ENCODE results near the gene TTLL4.
A peak's percentile ranks its signal among the peaks of the same experiment; 100 is the strongest.
"Not testable (repeated sequence)": the region's sequence is repeated elsewhere in the genome, so short reads cannot be mapped to it uniquely, and the experiment has no call there.

Gene TTLL4

DNA sequence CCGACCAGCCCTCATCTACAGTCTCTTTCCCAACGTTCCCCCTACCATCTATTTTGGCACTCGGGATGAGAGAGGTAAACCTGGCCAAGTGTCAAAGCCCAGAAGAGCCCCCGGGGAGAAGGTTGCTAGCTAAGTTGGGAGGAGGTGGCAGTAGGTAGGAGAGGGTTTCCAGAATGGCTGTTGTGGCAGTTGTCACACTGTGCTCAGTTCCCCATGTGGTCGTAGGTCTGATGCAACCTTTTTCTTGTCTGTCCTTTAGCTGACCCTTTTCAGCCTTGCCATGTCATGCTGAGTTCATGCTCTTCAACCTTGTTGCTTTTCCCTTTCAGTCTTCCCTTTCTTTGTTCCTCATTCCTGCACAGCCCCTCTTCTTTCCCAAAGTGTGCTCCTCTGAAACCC lies 34.5 kb downstream of the TTLL4 start:
- DNase-seq = peak in 2 of 58 donors; percentile 8 to 80

DNA sequence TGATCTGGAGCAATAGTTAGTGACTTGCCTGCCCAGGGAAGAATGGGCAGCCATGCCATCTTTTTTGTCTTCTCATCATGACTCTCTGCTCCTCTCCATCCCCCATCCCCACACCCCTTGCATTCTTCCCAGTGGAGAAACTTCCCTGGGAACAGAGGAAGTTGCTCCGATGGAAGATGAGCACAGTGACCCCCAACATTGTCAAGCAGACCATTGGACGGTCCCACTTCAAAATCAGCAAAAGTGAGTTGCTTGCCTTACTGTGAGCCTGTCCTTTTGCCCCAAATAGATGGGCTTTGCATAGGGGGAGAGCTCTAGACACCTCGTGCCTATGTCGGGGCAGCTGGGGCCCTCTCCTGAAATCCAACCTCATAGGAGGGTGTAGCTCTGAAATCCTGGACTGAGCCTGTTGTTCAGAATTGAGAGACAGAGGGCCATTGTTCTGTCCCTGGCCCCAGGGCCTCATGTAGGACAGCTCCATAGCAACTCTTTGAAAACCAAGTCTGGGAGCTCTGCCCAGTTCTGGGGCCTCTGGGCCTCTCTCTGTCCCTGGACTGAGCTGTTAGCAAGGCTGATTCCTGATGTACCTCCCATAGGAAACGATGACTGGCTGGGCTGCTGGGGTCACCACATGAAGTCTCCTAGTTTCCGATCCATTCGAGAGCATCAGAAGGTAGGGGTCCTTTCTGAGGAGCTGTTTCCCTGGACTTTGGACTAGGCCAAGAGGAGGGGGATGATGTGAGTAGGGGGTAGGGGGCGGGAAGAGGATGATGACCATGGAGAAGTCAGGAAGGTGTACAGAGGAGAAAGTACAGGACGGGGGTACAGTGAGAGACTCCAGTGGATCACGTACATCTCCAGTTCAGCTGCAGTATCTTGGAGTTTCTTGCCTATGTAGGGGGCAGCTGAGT lies 35.2 kb downstream of the TTLL4 start:
- DNase-seq = peak in 56 of 58 donors; percentile 6 to 98 (median 86)

DNA sequence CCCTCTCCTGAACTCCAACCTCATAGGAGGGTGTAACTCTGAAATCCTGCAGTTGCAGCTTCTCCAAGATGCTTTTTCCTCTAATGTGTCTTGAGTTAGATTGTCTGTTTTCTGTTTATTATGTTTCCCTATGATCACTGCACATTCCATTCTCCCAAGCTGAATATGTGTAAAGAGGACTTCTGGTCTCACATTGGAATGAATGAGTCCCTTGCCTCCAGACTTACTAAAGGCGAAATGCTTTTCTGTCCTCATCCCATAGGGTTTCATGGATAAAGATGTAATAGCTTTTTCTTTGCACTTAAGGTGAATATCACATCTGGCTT lies 35.8 kb downstream of the TTLL4 start:
- DNase-seq = no peak

- DNase-seq = peak in 2 of 58 donors; percentile 13 to 28
Observed at GRCh38 chr2:218746960-218747359, 36.3 kb downstream of the TTLL4 start.

GRCh38 chr2:218748741-218749441 lies 38.3 kb downstream of the TTLL4 start:
- no peak for DNase-seq

GRCh38 chr2:218754201-218754600 lies 43.6 kb downstream of the TTLL4 start:
- no peak for DNase-seq

- no peak for DNase-seq
Observed at GRCh38 chr2:218754781-218755180, 44.1 kb downstream of the TTLL4 start.

DNA sequence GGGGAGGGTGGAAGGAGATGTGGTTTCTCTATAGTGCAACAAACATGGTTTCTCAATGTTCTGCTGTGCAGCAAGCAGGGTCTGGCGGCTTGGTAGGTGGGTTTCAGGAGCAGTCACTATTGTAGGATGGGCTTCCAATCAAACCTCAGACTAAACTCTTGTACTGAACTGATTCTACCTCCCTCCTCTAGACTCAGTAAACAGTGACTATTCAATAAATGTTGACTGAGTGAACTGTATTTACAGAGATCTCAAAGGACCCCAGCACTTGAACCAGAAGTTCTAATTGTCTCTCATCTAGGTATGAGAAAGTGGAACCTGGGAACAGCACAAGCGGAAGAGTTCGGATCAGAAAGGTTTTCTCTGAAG lies 44.5 kb downstream of the TTLL4 start:
- no peak for DNase-seq

DNA sequence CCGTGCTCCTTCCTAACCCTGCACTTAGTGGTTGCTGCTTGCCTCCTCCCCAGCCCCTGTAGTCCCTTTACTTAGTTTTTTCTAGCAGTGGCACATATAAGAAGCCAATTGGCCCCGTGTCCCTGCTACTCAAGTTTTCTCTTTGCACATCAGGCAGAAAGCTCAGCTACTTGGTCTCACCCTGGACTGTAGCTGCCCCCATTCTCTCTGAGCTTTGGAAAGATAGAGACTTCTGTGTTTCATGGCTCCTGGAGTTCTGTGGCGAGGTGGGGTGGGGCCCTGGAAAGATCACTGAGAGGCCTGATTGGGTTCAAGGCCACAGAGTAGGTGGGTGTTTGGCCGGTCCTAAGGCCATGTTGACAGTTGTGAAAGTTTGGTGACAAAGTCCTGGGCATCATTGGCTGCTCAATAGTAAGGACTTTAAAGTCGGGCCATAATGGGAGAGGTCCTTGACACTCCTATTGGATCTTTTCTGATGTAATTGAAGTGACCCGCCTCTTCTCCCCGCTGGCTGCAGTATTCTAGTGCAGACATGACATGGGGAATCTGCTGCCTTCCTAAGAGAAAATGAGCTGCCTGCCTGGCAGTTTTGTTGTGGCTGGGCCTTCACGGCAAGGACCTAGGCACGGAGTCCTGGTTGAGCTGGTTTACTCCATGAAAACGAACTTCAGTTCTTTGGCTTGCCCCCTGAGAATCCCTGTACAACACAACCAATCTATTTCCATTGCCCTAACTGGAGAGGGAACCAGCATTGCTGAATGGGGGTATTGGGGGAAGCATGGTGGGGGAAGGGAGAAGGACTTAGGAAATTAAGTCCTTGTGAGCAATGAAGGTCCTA lies 45.2 kb downstream of the TTLL4 start:
- no peak for DNase-seq

DNA sequence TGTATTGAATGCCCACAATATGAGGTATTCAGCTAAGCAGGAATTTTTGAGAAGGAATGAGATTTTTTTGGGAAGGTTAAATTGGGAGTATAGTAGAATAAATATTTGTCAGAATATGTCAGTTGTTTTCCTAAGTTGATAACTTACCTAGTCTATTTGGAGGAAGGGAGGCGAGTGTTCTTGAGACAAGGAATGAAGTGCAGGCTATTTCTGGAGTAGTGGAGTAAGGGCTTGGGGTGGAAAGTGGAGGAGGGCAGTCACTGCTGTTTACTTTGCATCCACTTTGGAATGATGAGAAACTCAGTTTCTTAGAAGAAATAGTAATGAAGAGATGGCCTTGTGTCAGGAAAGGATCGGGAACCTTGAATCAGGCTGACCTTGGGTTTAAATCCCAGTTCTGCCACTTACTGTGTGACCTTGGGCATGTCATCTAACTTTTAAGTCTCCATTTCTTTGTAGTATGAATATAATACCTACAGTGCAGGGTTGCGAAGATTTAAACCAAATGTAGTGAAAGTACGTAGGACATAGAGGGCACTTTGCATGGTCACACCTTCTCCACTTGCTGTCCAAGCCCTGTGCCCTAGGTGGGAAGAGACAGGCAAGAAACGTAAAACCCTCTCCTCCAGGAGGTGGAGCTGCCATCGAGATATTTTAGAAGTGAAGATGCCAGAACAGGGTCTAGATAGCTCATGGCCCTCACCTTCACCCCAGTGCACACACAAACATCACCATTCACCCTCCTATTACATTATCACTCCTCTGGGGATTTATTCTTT lies 46.2 kb downstream of the TTLL4 start:
- DNase-seq = no peak

GRCh38 chr2:218761795-218762194 lies 51.2 kb downstream of the TTLL4 start:
- no peak for DNase-seq

DNA sequence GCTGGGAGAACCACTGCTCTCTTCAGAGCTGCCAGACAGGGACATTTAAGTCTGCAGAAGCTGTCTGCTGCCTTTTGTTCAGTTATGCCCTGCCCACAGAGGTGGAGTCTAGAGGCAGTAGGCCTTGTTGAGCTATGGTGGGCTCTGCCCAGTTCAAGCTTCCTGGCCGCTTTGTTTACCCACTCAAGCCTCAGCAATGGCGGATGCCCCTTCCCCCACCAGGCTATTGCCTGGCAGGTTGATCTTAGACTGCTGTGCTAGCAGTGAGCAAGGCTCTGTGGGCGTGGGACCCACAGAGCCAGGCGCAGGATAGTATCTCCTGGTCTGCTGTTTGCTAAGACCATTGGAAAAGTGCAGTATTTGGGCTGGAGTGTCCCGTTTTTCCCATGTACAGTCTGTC lies 62.1 kb downstream of the TTLL4 start:
- not testable (repeated sequence) for DNase-seq

DNA sequence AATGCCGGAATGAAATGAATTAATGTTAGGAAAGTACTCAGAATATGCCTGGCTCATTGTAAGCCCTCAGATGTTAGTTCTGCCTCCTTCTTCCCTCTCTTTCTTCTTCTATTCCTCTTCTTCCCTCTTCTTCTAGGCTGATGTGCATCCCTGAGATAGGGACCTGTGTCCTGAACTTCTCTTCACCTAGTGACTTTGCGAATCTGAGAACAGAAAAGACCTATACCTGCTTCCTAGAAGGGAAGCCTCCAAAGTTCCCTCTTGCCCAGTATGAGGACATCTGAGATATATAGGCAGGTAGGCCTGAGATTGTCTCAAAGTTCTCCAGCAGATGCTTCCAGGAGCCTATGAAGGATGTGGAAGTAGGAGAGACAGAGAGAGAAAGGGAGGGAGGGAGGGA lies 63.2 kb downstream of the TTLL4 start:
- no peak for DNase-seq

DNA sequence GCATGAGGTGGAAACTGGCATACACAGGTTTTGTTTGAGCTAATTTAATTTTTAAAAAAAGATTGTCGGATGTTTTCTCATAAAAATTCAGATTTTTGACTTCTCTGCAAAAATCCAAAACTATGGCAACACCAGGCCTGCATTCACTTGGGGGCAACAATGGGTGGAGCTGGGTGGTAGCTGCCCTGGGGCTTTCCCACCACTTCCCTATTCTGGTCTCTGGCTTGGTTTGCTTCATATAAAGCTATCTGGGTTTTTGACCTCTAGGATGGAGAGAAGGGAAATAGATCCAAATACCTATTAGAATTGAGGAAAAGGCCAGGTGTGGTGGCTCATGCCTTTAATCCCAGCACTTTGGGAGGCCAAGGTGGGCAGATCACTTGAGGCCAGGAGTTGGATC lies 65.9 kb downstream of the TTLL4 start:
- no peak for DNase-seq

- no peak for DNase-seq
Observed at GRCh38 chr2:218777276-218777990, 66.8 kb downstream of the TTLL4 start.

DNA sequence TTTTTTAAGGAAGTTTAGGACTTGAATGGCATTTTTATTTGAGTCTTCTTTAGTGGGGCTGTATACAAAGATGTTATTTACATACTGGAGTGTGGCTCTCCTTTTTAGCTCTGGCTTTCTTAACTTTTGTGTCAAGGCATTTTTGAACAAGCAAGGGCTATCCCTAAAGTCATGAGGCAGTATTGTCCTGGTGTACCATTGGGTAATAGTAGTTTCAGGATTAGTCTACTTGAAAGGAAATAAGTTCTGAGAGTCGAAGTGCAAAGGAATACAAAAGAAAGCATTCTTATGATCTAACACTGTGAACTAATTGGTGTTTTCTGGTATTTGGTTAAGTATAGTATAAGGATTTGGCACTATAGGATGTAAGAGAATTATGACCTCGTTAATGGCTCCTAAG lies 69.4 kb downstream of the TTLL4 start:
- DNase-seq = no peak

GRCh38 chr2:218780851-218781690 lies 70.4 kb downstream of the TTLL4 start:
- no peak for DNase-seq

GRCh38 chr2:218781691-218782527 lies 71.3 kb downstream of the TTLL4 start, which contains the start of gene CYP27A1:
CYP27A1 (plus strand) TSS chr2:218782147; CDS start chr2:218782183, 36 bp downstream.
- peak in 46 of 58 donors; percentile 5 to 80 (median 53) for DNase-seq

Measured in anterior cingulate cortex (tissue), 58 donors.